ENCODE results near the gene TRPM2. TPM values are rescaled to one million over a fixed set of nuclear protein-coding genes. Genes with fewer than 3 reads are reported as not detected.

TRPM2 gene
- total RNA-seq, 1 experiment from 2014 or later: 28.1 TPM

DNA sequence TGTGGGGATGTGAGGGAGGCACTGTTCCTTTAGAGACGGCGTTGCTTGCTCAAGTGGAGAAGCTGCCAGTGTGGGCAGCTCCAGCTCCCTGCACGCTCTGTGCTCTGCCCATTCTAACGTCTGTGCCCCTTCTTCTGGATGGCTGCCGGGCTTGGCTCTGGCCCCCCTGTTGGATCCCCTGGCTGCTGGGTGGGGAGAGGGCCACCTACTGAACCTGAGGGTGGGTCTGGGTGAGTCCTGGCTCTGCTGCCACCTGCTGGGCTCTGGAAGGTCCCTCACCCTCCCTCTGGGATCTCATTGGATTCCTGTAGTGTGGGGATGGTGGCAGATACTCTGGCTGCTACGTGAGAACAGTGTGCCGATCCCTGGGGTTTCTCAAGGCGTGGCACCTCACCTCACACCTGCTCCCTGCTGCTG, 48.5 kb upstream of the TRPM2 start:
- Histone ChIP-seq H3K27me3 (ENCODE audit: insufficient read depth, low read length) (no peaks in the 10 kb centered on the region), H3K4me1 (ENCODE audit: control insufficient read depth in 1 of 2, insufficient read depth in 2 of 2, low read length in 2 of 2) (peaks cover 10 to 24% of the 10 kb centered on the region in 2 experiments), H4K20me1 (ENCODE audit: insufficient read depth) (no peaks in the 10 kb centered on the region), H3K79me2 (ENCODE audit: insufficient read depth, low read length) (peaks cover 57% of the 10 kb centered on the region), H3K9me3 (ENCODE audit: control insufficient read depth in 1 of 2, insufficient read depth in 1 of 2, low read depth in 1 of 2, low read length in 2 of 2) (no peaks in the 10 kb centered on the region), H3K9me2 (ENCODE audit: insufficient read depth) (no peaks in the 10 kb centered on the region), H3K4me3 (replicated peaks in 1 of 2; ENCODE audit: low read depth in 1 of 2, low read length in 2 of 2) (no peak overlapping the region), H2AFZ (ENCODE audit: low read depth, low read length, poor library complexity, severe bottlenecking) (no peak overlapping the region), H3K9ac (ENCODE audit: low read length) (no peak overlapping the region), H3K36me3 (ENCODE audit: control insufficient read depth in 1 of 2, insufficient read depth in 2 of 2, low read length in 2 of 2) (peaks cover 1 to 4% of the 10 kb centered on the region in 2 experiments; a peak in 1 of 4 replicates), H3K27ac (ENCODE audit: low read depth, low read length) (no peak overlapping the region), H3K4me2 (ENCODE audit: low read length) (no peak overlapping the region)
- ChIA-PET RAD21 (ENCODE audit: low non-redundant PET in 1 of 2, low total read pairs in 2 of 2, uncharacterized antibody in 2 of 2, unreplicated experiment in 2 of 2) (no interaction called here), CTCF (no interaction called here), POLR2A (no interaction called here)
- BruUV-seq (replicated peaks): no TSS peak
- peak; percentile 48 for ATAC-seq
- DNase-seq (ENCODE audit: low read depth, low spot score): no peak
- intact Hi-C loops (cut with micrococcal nuclease): no loop called here
- TF ChIP-seq CTCF (IDR thresholded peaks at IDR 0.05 in 2 of 3, conservative IDR thresholded peaks at IDR 0.05 in 1 of 3; ENCODE audit: borderline replicate concordance in 1 of 3, insufficient read depth in 1 of 3, low read depth in 2 of 3, low read length in 2 of 3): peak in 2 of 3 experiments; percentile 70 to 79; a peak in 4 of 6 replicates
- TF ChIP-seq, protein P1, sequence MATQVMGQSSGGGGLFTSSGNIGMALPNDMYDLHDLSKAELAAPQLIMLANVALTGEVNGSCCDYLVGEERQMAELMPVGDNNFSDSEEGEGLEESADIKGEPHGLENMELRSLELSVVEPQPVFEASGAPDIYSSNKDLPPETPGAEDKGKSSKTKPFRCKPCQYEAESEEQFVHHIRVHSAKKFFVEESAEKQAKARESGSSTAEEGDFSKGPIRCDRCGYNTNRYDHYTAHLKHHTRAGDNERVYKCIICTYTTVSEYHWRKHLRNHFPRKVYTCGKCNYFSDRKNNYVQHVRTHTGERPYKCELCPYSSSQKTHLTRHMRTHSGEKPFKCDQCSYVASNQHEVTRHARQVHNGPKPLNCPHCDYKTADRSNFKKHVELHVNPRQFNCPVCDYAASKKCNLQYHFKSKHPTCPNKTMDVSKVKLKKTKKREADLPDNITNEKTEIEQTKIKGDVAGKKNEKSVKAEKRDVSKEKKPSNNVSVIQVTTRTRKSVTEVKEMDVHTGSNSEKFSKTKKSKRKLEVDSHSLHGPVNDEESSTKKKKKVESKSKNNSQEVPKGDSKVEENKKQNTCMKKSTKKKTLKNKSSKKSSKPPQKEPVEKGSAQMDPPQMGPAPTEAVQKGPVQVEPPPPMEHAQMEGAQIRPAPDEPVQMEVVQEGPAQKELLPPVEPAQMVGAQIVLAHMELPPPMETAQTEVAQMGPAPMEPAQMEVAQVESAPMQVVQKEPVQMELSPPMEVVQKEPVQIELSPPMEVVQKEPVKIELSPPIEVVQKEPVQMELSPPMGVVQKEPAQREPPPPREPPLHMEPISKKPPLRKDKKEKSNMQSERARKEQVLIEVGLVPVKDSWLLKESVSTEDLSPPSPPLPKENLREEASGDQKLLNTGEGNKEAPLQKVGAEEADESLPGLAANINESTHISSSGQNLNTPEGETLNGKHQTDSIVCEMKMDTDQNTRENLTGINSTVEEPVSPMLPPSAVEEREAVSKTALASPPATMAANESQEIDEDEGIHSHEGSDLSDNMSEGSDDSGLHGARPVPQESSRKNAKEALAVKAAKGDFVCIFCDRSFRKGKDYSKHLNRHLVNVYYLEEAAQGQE (IDR thresholded peaks at IDR 0.05; ENCODE audit: low read depth): no peak

- Histone ChIP-seq H3K4me3 (replicated peaks in 1 of 2; ENCODE audit: low read depth in 1 of 2, low read length in 2 of 2) (no peak overlapping the region), H3K4me2 (ENCODE audit: low read length) (no peak overlapping the region), H4K20me1 (ENCODE audit: insufficient read depth) (no peaks in the 10 kb centered on the region), H3K79me2 (ENCODE audit: insufficient read depth, low read length) (peaks cover 54% of the 10 kb centered on the region), H2AFZ (ENCODE audit: low read depth, low read length, poor library complexity, severe bottlenecking) (no peak overlapping the region), H3K27me3 (ENCODE audit: insufficient read depth, low read length) (no peaks in the 10 kb centered on the region), H3K4me1 (ENCODE audit: control insufficient read depth in 1 of 2, insufficient read depth in 2 of 2, low read length in 2 of 2) (peaks cover 10 to 24% of the 10 kb centered on the region in 2 experiments), H3K9me2 (ENCODE audit: insufficient read depth) (no peaks in the 10 kb centered on the region), H3K9ac (ENCODE audit: low read length) (no peak overlapping the region), H3K27ac (ENCODE audit: low read depth, low read length) (no peak overlapping the region), H3K36me3 (ENCODE audit: control insufficient read depth in 1 of 2, insufficient read depth in 2 of 2, low read length in 2 of 2) (peaks cover 4 to 8% of the 10 kb centered on the region in 2 experiments; a peak in 2 of 4 replicates), H3K9me3 (ENCODE audit: control insufficient read depth in 1 of 2, insufficient read depth in 1 of 2, low read depth in 1 of 2, low read length in 2 of 2) (no peaks in the 10 kb centered on the region)
- no peak for DNase-seq (ENCODE audit: low read depth, low spot score)
- CTCF ChIA-PET: no interaction called here
- RAD21 ChIA-PET (ENCODE audit: low non-redundant PET in 1 of 2, low total read pairs in 2 of 2, uncharacterized antibody in 2 of 2, unreplicated experiment in 2 of 2): no interaction called here
- intact Hi-C loops (cut with micrococcal nuclease): no loop called here
- POLR2A ChIA-PET: no interaction called here
- no TSS peak for BruUV-seq (replicated peaks)
- no peak for ATAC-seq
- TF ChIP-seq ZNF274 (IDR thresholded peaks at IDR 0.05; ENCODE audit: low read depth, low read length) (no peak), SP1 (IDR thresholded peaks at IDR 0.05; ENCODE audit: low read depth) (no peak), ELF1 (IDR thresholded peaks at IDR 0.05; ENCODE audit: borderline replicate concordance, low read depth) (no peak), RAD21 (IDR thresholded peaks at IDR 0.05; ENCODE audit: low read depth) (no peak), EGR1 (IDR thresholded peaks at IDR 0.05; ENCODE audit: low read depth) (no peak), JUND (IDR thresholded peaks at IDR 0.05) (no peak), ZFX (IDR thresholded peaks at IDR 0.05) (no peak), EZH2 (IDR thresholded peaks at IDR 0.05) (no peak), SIN3A (IDR thresholded peaks at IDR 0.05; ENCODE audit: low read depth) (no peak), SRF (IDR thresholded peaks at IDR 0.05; ENCODE audit: low read depth) (no peak), FOSL1 (IDR thresholded peaks at IDR 0.05; ENCODE audit: low read depth) (no peak)
- TF ChIP-seq, protein P1 (IDR thresholded peaks at IDR 0.05; ENCODE audit: low read depth): no peak
Observed at GRCh38 chr21:44305691-44306090, 47.7 kb upstream of the TRPM2 start.
